ENCODE results near the gene UNC5B.

UNC5B gene

GRCh38 chr10:71234004-71234894 lies 21.9 kb downstream of the UNC5B start:
- H3K9me3 ChIP-seq (replicated peaks in 1 of 11), result no peaks in the 10 kb centered on the region
- peaks cover 0 to 44% (median 20%) of the 10 kb centered on the region in 11 experiments; a peak in 11 of 22 replicates for H4K20me1 ChIP-seq
- H3K9ac ChIP-seq, result peak overlapping the region in 2 of 11 experiments; percentile 23 to 24; a peak in 2 of 22 replicates
- peaks cover 0 to 41% (median 21%) of the 10 kb centered on the region in 11 experiments; a peak in 13 of 22 replicates for H3K27me3 ChIP-seq
- no peak overlapping the region for H3K4me3 ChIP-seq
- H3K4me2 ChIP-seq, result peak overlapping the region; percentile 46 to 89 (median 69)
- H3K27ac ChIP-seq, result peak overlapping the region in 2 of 11 experiments; percentile 34 to 54; a peak in 4 of 22 replicates
- no peak for TF ChIP-seq Cebpa-rat (IDR thresholded peaks at IDR 0.05)
- H3K36me3 ChIP-seq, result no peaks in the 10 kb centered on the region
- H3K4me1 ChIP-seq, result peaks cover 47 to 65% (median 57%) of the 10 kb centered on the region in 10 experiments

GRCh38 chr10:71234970-71235685 lies 22.8 kb downstream of the UNC5B start:
- Histone ChIP-seq H3K27ac (peak overlapping the region in 2 of 11 experiments; percentile 2 to 54; a peak in 2 of 22 replicates), H3K4me2 (peak overlapping the region; percentile 58 to 89 (median 76))

DNA sequence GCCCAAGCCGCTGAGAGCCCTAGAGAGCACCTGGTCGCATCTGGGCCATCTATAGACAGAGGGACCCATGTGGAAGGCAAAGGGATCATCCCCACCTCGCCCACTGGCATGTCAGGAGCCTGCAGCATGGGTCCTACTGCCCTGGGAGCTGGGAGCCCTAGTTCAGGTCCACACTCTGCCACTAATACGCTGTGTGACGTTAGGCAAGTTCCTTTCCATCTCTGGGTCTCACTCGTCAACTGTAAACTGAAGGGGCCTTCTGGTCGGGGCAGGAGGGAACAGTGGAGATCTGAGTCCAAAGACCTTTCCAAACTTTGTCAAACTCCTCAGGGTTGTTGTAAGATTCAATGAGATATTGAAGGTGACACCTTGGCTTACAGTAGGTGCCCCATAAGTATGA lies 23.4 kb downstream of the UNC5B start:
- peak overlapping the region; percentile 58 to 89 (median 76) for H3K4me2 ChIP-seq

More at GRCh38 chr10:71234970-71235685, 22.8 kb downstream of the UNC5B start:
- H4K20me1 ChIP-seq, result peaks cover 0 to 52% (median 24%) of the 10 kb centered on the region in 11 experiments; a peak in 13 of 22 replicates
- H3K9ac ChIP-seq, result peak overlapping the region in 2 of 11 experiments; percentile 23 to 45; a peak in 4 of 22 replicates
- peaks cover 55 to 74% (median 66%) of the 10 kb centered on the region in 10 experiments for H3K4me1 ChIP-seq
- H3K4me3 ChIP-seq, result 0 out of 20 replicates have a peak overlapping the region, but pooled peaks of 1 of the 10 experiments have one; percentile 36
- TF ChIP-seq Cebpa-rat (IDR thresholded peaks at IDR 0.05), result no peak
- H3K36me3 ChIP-seq, result no peaks in the 10 kb centered on the region
- no peaks in the 10 kb centered on the region for H3K9me3 ChIP-seq (replicated peaks in 1 of 11)
- H3K27me3 ChIP-seq, result peaks cover 0 to 48% (median 21%) of the 10 kb centered on the region in 11 experiments; a peak in 13 of 22 replicates

GRCh38 chr10:71236286-71236685 lies 23.9 kb downstream of the UNC5B start:
- Histone ChIP-seq H3K4me3 (no peak overlapping the region), H3K27me3 (peaks cover 0 to 50% (median 21%) of the 10 kb centered on the region in 11 experiments; a peak in 13 of 22 replicates), H4K20me1 (peaks cover 0 to 63% (median 20%) of the 10 kb centered on the region in 11 experiments; a peak in 13 of 22 replicates), H3K27ac (no peak overlapping the region), H3K9ac (no peak overlapping the region), H3K9me3 (replicated peaks in 1 of 11) (no peaks in the 10 kb centered on the region), H3K36me3 (no peaks in the 10 kb centered on the region), H3K4me2 (peak overlapping the region in 7 of 11 experiments; percentile 77 to 96 (median 87); a peak in 8 of 22 replicates), H3K4me1 (peaks cover 66 to 86% (median 76%) of the 10 kb centered on the region in 10 experiments)
- no peak for TF ChIP-seq Cebpa-rat (IDR thresholded peaks at IDR 0.05)

More for the DNA sequence above, 23.4 kb downstream of the UNC5B start:
- TF ChIP-seq Cebpa-rat (IDR thresholded peaks at IDR 0.05), result no peak
- H3K9me3 ChIP-seq (replicated peaks in 1 of 11), result no peaks in the 10 kb centered on the region
- peaks cover 62 to 81% (median 71%) of the 10 kb centered on the region in 10 experiments for H3K4me1 ChIP-seq
- no peak overlapping the region for H3K4me3 ChIP-seq
- H3K36me3 ChIP-seq, result no peaks in the 10 kb centered on the region
- H4K20me1 ChIP-seq, result peaks cover 0 to 59% (median 19%) of the 10 kb centered on the region in 11 experiments; a peak in 13 of 22 replicates
- H3K9ac ChIP-seq, result no peak overlapping the region
- no peak overlapping the region for H3K27ac ChIP-seq
- H3K27me3 ChIP-seq, result peaks cover 0 to 48% (median 21%) of the 10 kb centered on the region in 11 experiments; a peak in 13 of 22 replicates

GRCh38 chr10:71236822-71237682 lies 24.7 kb downstream of the UNC5B start:
- H3K9ac ChIP-seq, result no peak overlapping the region
- peaks cover 0 to 50% (median 21%) of the 10 kb centered on the region in 11 experiments; a peak in 13 of 22 replicates for H3K27me3 ChIP-seq
- peaks cover 73 to 93% (median 84%) of the 10 kb centered on the region in 10 experiments for H3K4me1 ChIP-seq
- no peaks in the 10 kb centered on the region for H3K9me3 ChIP-seq (replicated peaks in 1 of 11)
- TF ChIP-seq Cebpa-rat (IDR thresholded peaks at IDR 0.05), result no peak
- no peak overlapping the region for H3K27ac ChIP-seq
- H3K36me3 ChIP-seq, result no peaks in the 10 kb centered on the region
- H3K4me3 ChIP-seq, result no peak overlapping the region
- H4K20me1 ChIP-seq, result peaks cover 0 to 63% (median 28%) of the 10 kb centered on the region in 11 experiments; a peak in 14 of 22 replicates
- H3K4me2 ChIP-seq, result peak overlapping the region in 6 of 11 experiments; percentile 76 to 96 (median 88); a peak in 8 of 22 replicates

DNA sequence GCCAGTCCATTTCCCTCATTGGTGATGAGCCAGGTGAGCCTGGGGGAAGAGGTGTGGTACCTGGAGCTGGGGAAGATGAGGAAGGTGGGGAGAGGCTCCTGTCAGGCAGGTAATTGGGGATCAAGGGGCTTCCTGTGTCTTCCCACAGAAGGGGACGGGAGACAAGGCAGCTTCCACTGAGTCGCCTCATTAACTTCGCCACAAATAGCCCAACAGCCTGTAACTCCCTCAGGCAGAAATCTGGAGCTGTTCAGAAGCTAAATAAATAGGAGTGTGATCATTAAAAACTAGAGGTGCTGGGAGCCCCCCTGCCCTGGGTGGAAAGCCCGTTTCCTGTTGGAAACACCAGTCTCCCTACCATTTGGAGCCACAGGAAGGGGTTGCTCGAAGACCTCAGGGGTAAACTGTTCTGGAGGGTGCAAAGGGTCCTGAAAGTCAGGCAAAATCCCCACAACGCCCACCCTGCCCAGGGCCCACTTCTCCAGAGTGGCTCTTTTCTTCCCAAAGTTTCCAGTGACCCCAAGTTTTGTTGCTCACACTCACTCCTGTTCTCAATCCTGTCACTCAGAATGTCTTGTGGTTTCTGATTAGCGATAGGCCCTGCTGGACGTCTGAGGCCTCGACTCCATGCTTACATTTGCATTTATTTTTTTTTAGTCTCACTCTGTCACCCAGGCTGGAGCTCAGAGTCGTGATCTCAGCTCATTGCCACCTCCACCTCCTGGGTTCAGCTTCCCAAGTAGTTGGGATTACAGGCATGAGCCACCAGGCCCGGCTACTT lies 25.7 kb downstream of the UNC5B start:
- Histone ChIP-seq H3K9me3 (replicated peaks in 1 of 11) (no peaks in the 10 kb centered on the region), H3K27me3 (peaks cover 0 to 50% (median 21%) of the 10 kb centered on the region in 11 experiments; a peak in 13 of 22 replicates), H3K36me3 (no peaks in the 10 kb centered on the region), H3K27ac (no peak overlapping the region), H3K4me1 (peaks cover 77 to 97% (median 92%) of the 10 kb centered on the region in 10 experiments), H3K9ac (no peak overlapping the region), H3K4me2 (peak overlapping the region; percentile 20 to 96 (median 85); a peak in 20 of 22 replicates), H4K20me1 (peaks cover 0 to 57% (median 36%) of the 10 kb centered on the region in 11 experiments; a peak in 15 of 22 replicates), H3K4me3 (no peak overlapping the region)
- TF ChIP-seq Cebpa-rat (IDR thresholded peaks at IDR 0.05), result no peak

DNA sequence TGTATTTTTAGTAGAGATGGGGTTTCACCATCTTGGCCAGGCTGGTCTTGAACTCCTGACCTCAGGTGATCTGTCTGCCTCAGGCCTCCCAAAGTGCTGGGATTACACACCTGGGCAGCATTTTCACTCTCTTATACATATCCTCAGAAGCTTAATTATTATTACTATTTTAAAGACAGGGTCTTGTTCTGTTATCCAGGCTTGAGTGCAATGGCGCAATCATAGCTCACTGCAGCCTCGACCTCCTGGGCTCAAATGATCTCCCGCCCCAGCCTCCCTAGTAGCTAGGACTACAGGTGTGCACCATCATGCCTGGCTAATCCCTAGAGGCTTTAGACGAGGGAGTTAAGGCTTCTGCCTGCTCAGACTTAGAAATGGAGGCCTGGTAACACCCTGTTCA lies 26.3 kb downstream of the UNC5B start:
- Histone ChIP-seq H3K36me3 (no peaks in the 10 kb centered on the region), H3K4me3 (no peak overlapping the region), H3K27me3 (peaks cover 0 to 52% (median 21%) of the 10 kb centered on the region in 11 experiments; a peak in 13 of 22 replicates), H3K4me1 (peaks cover 77 to 97% (median 93%) of the 10 kb centered on the region in 10 experiments), H3K4me2 (peak overlapping the region; percentile 20 to 96 (median 85); a peak in 19 of 22 replicates), H3K9ac (no peak overlapping the region), H3K9me3 (replicated peaks in 1 of 11) (no peaks in the 10 kb centered on the region), H3K27ac (no peak overlapping the region), H4K20me1 (peaks cover 0 to 56% (median 36%) of the 10 kb centered on the region in 11 experiments; a peak in 15 of 22 replicates)
- peak in 1 of 11 experiments; percentile 33; a peak in 2 of 22 replicates for TF ChIP-seq Cebpa-rat (IDR thresholded peaks at IDR 0.05)

Data from BLaER1 treated with 17β-estradiol and CSF1 and Interleukin-3, amounts not matched to agents 10 nM and 100 nM (cell line).